H1 (cell line): ENCODE data around the gene CCR9.

Experiments
- CHD2 ChIP-seq: IDR thresholded peaks from 2 replicates; pipeline ENCODE4 v1.6.1; 2012; ENCODE audit warnings: low read length, improper control_type of control experiment
- EZH2 ChIP-seq: fragments of 200-600 bp; sonication (generic); IDR thresholded peaks from 2 replicates; pipeline ENCODE4 v1.7.1; 2012; ENCODE audit warnings: low read depth, mild to moderate bottlenecking, moderate library complexity, low read length, inconsistent platforms; ENCODE audit not compliant: severe bottlenecking
- JUN ChIP-seq: IDR thresholded peaks from 2 replicates; pipeline ENCODE4 v1.6.1; 2011; ENCODE audit warnings: low read depth, mild to moderate bottlenecking, improper control_type of control experiment, low read length
- RAD21 ChIP-seq, 2 experiments: IDR thresholded peaks in 1 of 2; conservative IDR thresholded peaks in 1 of 2; 2 replicates each; pipeline ENCODE4 v1.6.1; 2011; ENCODE audit warnings: low read depth in 2 of 2, low read length in 2 of 2, improper control_type of control experiment in 1 of 2, inconsistent platforms in 1 of 2, mild to moderate bottlenecking in 1 of 2, moderate library complexity in 1 of 2
- SUZ12 ChIP-seq: fragments of 200-600 bp; sonication (generic); IDR thresholded peaks from 2 replicates; pipeline ENCODE4 v1.6.1; 2012; ENCODE audit warnings: mild to moderate bottlenecking, inconsistent platforms, low read length, moderate library complexity, mixed read lengths

- no peak for TF ChIP-seq EZH2
- no peak for TF ChIP-seq CHD2
- TF ChIP-seq RAD21 (IDR thresholded peaks at IDR 0.05 in 1 of 2, conservative IDR thresholded peaks at IDR 0.05 in 1 of 2; ENCODE audit: low read depth in 2 of 2, low read length in 2 of 2) = no peak
- TF ChIP-seq SUZ12 = no peak
- TF ChIP-seq JUN = no peak
These were observed 942 bp downstream of the CCR9 start for GRCh38 chr3:45887285-45887684.
